Measurements from ENCODE around the gene FBXW8.

FBXW8 gene

GRCh38 chr12:117033382-117034221 lies 122.9 kb downstream of the FBXW8 start:
- Mint-ChIP-seq H3K36me3 (ENCODE audit: low read depth) (peaks cover 11% of the 10 kb centered on the region), H3K4me1 (ENCODE audit: low read depth) (peaks cover 4% of the 10 kb centered on the region), H3K9me3 (no peaks in the 10 kb centered on the region), H3K27me3 (no peaks in the 10 kb centered on the region), H3K4me3 (no peak overlapping the region), H3K27ac (no peak overlapping the region)

- peaks cover 11% of the 10 kb centered on the region for H3K36me3 Mint-ChIP-seq (ENCODE audit: low read depth)
- H3K27me3 Mint-ChIP-seq: no peaks in the 10 kb centered on the region
- H3K4me1 Mint-ChIP-seq (ENCODE audit: low read depth): peaks cover 4% of the 10 kb centered on the region
- no peak overlapping the region for H3K4me3 Mint-ChIP-seq
- H3K9me3 Mint-ChIP-seq: no peaks in the 10 kb centered on the region
- no peak overlapping the region for H3K27ac Mint-ChIP-seq
Measured at GRCh38 chr12:117034249-117034648, 123.5 kb downstream of the FBXW8 start.

- Mint-ChIP-seq H3K9me3 (no peaks in the 10 kb centered on the region), H3K4me3 (no peak overlapping the region), H3K4me1 (ENCODE audit: low read depth) (peaks cover 4% of the 10 kb centered on the region), H3K27me3 (no peaks in the 10 kb centered on the region), H3K27ac (no peak overlapping the region), H3K36me3 (ENCODE audit: low read depth) (peaks cover 11% of the 10 kb centered on the region)
Measured at GRCh38 chr12:117034701-117035151, 124.0 kb downstream of the FBXW8 start.

- no peak overlapping the region for H3K4me3 Mint-ChIP-seq
- no peaks in the 10 kb centered on the region for H3K9me3 Mint-ChIP-seq
- H3K36me3 Mint-ChIP-seq (ENCODE audit: low read depth): peaks cover 7% of the 10 kb centered on the region
- peaks cover 4% of the 10 kb centered on the region for H3K4me1 Mint-ChIP-seq (ENCODE audit: low read depth)
- H3K27ac Mint-ChIP-seq: no peak overlapping the region
- no peaks in the 10 kb centered on the region for H3K27me3 Mint-ChIP-seq
Measured at GRCh38 chr12:117035287-117035686, 124.5 kb downstream of the FBXW8 start.

DNA sequence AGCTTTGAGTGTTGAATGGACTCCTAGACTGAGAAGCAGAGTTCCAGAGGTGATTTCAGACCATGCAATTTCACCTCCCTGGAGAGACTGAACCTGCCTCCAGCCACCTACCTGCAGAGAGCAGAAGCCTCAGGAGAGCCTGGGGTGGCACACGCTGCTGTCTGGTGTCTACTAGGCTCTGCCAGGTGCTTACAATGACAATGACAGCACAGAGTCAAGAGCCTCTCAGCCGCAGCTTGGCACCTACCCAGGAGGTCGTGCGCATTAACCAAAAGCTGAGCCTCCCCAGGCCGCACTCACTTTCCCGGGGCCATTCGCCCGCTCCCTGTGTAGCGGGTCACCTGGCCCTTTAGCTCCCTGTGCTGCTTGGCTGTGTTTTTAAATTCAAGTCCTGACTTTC lies 125.3 kb downstream of the FBXW8 start:
- Mint-ChIP-seq H3K4me3 (no peak overlapping the region), H3K27ac (no peak overlapping the region), H3K27me3 (no peaks in the 10 kb centered on the region), H3K36me3 (ENCODE audit: low read depth) (peaks cover 2% of the 10 kb centered on the region), H3K9me3 (no peaks in the 10 kb centered on the region), H3K4me1 (ENCODE audit: low read depth) (peaks cover 4% of the 10 kb centered on the region)

DNA sequence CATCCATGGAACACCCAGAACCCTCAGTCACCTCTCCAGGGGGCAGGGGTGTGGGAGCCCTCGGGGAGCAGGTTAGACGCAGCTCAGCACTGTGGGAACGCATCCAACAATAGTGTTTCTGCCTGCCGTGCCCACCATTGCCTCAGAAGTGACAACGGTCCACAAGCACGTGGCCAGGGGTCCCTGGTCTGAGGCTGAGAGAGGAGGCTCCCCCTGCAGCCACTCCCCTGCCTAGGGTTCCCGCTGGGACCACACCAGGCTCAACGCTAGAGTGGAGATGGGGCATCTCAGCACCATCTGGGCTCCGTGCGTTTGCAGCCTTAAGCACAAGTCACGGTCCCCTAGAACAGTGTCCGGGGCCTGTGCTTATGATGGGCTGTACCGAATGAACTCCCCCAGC lies 125.8 kb downstream of the FBXW8 start:
- Mint-ChIP-seq H3K27me3 (no peaks in the 10 kb centered on the region), H3K27ac (no peak overlapping the region), H3K4me1 (ENCODE audit: low read depth) (peaks cover 4% of the 10 kb centered on the region), H3K36me3 (ENCODE audit: low read depth) (no peaks in the 10 kb centered on the region), H3K9me3 (no peaks in the 10 kb centered on the region), H3K4me3 (no peak overlapping the region)

- Mint-ChIP-seq H3K4me3 (no peak overlapping the region), H3K9me3 (no peaks in the 10 kb centered on the region), H3K36me3 (ENCODE audit: low read depth) (no peaks in the 10 kb centered on the region), H3K4me1 (ENCODE audit: low read depth) (peaks cover 4% of the 10 kb centered on the region), H3K27me3 (no peaks in the 10 kb centered on the region), H3K27ac (no peak overlapping the region)
Measured at GRCh38 chr12:117037289-117038022, 126.7 kb downstream of the FBXW8 start.

DNA sequence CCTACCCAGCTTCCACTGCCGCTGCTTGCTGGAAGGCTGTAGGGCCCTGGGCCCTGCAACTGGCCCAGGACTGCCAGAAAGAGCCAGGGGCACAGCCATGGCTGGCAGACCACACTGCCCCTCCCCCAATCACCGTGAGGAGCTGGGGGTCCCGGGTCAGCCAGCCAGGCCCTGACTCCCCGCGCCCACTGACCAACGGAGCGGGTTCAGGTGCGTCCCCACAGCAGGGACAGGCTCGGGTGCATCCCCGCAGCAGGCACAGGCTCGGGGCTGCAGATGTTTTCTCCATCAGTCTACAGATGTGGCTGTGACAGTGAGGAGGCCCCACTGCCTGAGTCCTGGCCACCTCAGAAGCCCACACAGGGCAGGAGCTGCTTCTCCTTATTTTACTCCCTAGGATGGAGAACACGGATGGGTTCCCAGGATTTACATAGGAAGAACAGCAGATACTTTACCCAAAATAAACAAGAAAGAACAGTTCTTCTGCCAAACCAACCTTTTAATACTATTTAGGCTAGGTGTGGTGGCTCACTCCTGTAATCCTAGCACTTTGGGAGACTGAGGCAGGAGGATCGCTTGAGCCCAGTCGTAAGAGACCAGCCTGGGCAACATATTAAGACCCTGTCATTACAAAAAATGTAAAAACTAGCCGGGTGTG lies 127.4 kb downstream of the FBXW8 start:
- no peak overlapping the region for H3K27ac Mint-ChIP-seq
- H3K4me1 Mint-ChIP-seq (ENCODE audit: low read depth): no peaks in the 10 kb centered on the region
- no peaks in the 10 kb centered on the region for H3K9me3 Mint-ChIP-seq
- H3K36me3 Mint-ChIP-seq (ENCODE audit: low read depth): no peaks in the 10 kb centered on the region
- no peaks in the 10 kb centered on the region for H3K27me3 Mint-ChIP-seq
- no peak overlapping the region for H3K4me3 Mint-ChIP-seq

GRCh38 chr12:117038919-117039318 lies 128.2 kb downstream of the FBXW8 start:
- H3K4me3 Mint-ChIP-seq: no peak overlapping the region
- no peaks in the 10 kb centered on the region for H3K9me3 Mint-ChIP-seq
- no peaks in the 10 kb centered on the region for H3K27me3 Mint-ChIP-seq
- H3K4me1 Mint-ChIP-seq (ENCODE audit: low read depth): no peaks in the 10 kb centered on the region
- no peaks in the 10 kb centered on the region for H3K36me3 Mint-ChIP-seq (ENCODE audit: low read depth)
- no peak overlapping the region for H3K27ac Mint-ChIP-seq

- Mint-ChIP-seq H3K9me3 (no peaks in the 10 kb centered on the region), H3K4me3 (no peak overlapping the region), H3K27ac (no peak overlapping the region), H3K36me3 (ENCODE audit: low read depth) (no peaks in the 10 kb centered on the region), H3K4me1 (ENCODE audit: low read depth) (no peaks in the 10 kb centered on the region), H3K27me3 (no peaks in the 10 kb centered on the region)
Measured at GRCh38 chr12:117039891-117040309, 129.2 kb downstream of the FBXW8 start.

- Mint-ChIP-seq H3K9me3 (no peaks in the 10 kb centered on the region), H3K4me1 (ENCODE audit: low read depth) (no peaks in the 10 kb centered on the region), H3K36me3 (ENCODE audit: low read depth) (no peaks in the 10 kb centered on the region), H3K27ac (no peak overlapping the region), H3K27me3 (no peaks in the 10 kb centered on the region), H3K4me3 (no peak overlapping the region)
Measured at GRCh38 chr12:117040496-117040895, 129.7 kb downstream of the FBXW8 start.

- Mint-ChIP-seq H3K4me1 (ENCODE audit: low read depth) (no peaks in the 10 kb centered on the region), H3K9me3 (no peaks in the 10 kb centered on the region), H3K27me3 (no peaks in the 10 kb centered on the region), H3K4me3 (no peak overlapping the region), H3K27ac (no peak overlapping the region), H3K36me3 (ENCODE audit: low read depth) (no peaks in the 10 kb centered on the region)
Measured at GRCh38 chr12:117041798-117042170, 131.0 kb downstream of the FBXW8 start.

GRCh38 chr12:117042171-117042842 lies 131.6 kb downstream of the FBXW8 start:
- Mint-ChIP-seq H3K27me3 (no peaks in the 10 kb centered on the region), H3K4me3 (no peak overlapping the region), H3K36me3 (ENCODE audit: low read depth) (no peaks in the 10 kb centered on the region), H3K4me1 (ENCODE audit: low read depth) (no peaks in the 10 kb centered on the region), H3K27ac (no peak overlapping the region), H3K9me3 (no peaks in the 10 kb centered on the region)

DNA sequence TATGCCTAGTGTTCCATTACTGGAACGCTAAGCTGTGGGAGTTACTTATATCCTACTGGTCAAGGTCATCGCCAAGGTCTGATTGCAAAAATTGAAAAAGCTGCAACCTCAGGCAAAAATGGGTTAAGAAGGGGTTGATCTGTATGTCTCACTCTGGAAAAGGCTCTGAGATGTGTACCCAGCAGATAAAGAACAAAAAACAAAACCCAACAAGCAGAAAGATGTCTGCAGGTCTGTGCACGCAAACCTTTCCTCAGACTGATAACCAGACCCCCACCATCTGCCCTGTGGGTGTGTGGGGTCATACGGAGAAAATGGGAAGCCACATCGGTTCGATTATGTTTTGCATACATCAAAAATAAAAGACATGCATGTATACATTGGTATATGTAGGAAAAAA lies 132.1 kb downstream of the FBXW8 start:
- H3K4me3 Mint-ChIP-seq: no peak overlapping the region
- no peak overlapping the region for H3K27ac Mint-ChIP-seq
- H3K4me1 Mint-ChIP-seq (ENCODE audit: low read depth): no peaks in the 10 kb centered on the region
- H3K9me3 Mint-ChIP-seq: no peaks in the 10 kb centered on the region
- no peaks in the 10 kb centered on the region for H3K36me3 Mint-ChIP-seq (ENCODE audit: low read depth)
- H3K27me3 Mint-ChIP-seq: no peaks in the 10 kb centered on the region

GRCh38 chr12:117044311-117044710 lies 133.6 kb downstream of the FBXW8 start:
- Mint-ChIP-seq H3K4me1 (ENCODE audit: low read depth) (no peaks in the 10 kb centered on the region), H3K27me3 (no peaks in the 10 kb centered on the region), H3K27ac (no peak overlapping the region), H3K4me3 (no peak overlapping the region), H3K36me3 (ENCODE audit: low read depth) (no peaks in the 10 kb centered on the region), H3K9me3 (no peaks in the 10 kb centered on the region)
